Peyer's patch (tissue), 4 donors: ENCODE data around the gene TLE7.

Source experiments
- CTCF ChIP-seq, 6 experiments: fragments of 450-650 bp in 4 of 6; fragments of 200-600 bp in 2 of 6; sonication (generic) in 1 of 6; IDR thresholded peaks; one replicate each; pipeline ENCODE4 v1.5.1; 2017 to 2019; ENCODE audit warnings: antibody characterized with exemption in 6 of 6, mild to moderate bottlenecking in 3 of 6, moderate library complexity in 1 of 6
- POLR2A ChIP-seq, 2 donors: fragments of 450-650 bp; IDR thresholded peaks; one replicate each; pipeline ENCODE4 v1.5.1; 2017; ENCODE audit warnings: antibody characterized with exemption in 2 of 2, mild to moderate bottlenecking in 2 of 2, moderate library complexity in 2 of 2

GRCh38 chr16:71431991-71432390, 9.9 kb downstream of the TLE7 start:
- TF ChIP-seq CTCF (IDR thresholded peaks at IDR 0.05), result no peak
- TF ChIP-seq POLR2A (IDR thresholded peaks at IDR 0.05), result no peak
